Skin of body (tissue), 2 donors: ENCODE results near the gene NEB. TPM values are rescaled to one million over a fixed set of nuclear protein-coding genes. Genes with fewer than 3 reads are reported as not detected.

Experiments
- DNase-seq: peaks from one replicate; lab custom pipeline; 2025; lab: John Stamatoyannopoulos, UW
- total RNA-seq: library from RNA; depleted of rRNA; stranded (reverse); fragments of >200 nt; gene quantifications from one replicate; pipeline ENCODE4 v1.2.3, GENCODE V29; 2014

The NEB gene
- 212 TPM for total RNA-seq

DNA sequence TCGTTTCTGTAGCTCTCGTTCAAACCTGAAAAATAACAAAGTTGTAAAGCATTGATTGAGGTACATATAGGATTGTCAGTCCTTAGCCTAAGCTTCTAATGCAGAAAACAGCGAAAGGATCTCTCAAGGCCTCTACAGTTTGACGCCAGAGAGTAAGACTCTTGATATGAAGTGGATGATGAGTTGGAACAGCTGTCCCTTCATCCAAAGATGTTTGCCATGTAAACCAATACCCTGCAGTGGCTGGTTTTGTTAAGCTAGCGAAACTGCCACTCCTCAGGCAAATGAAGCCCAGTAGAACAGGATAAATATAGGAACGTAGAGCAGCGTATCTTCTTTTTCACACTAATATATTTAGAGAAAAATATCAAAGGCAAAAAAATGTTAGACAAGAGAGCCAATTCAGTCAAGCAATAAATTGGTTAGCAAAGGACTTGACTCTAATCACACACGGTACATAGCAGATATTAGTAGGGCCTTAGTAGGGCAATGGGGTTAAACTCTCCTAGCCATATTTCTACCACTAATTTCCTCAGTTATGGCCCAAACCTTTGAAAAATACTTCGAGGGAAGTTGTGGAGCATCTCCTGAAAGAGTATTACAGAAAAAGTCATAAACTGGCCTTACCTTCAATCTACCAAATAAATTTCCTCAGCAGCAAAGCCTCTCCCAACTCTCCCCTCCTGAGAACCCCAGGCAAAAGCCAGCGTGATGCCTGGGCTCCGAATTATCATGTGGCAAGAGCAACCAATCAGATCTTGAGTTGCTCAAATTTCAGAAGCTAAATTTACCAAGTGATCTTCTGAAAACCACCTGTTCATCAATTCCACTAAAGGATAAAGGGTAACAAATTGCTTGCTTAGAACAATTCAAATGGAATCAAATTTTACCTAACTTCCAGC is at the start of gene NEB:
TSS of gene NEB (minus strand) at position 706 of the 902 bp plus-strand sequence. CDS start 1,320 bp downstream, outside the sequence.
- DNase-seq = no peak

DNA sequence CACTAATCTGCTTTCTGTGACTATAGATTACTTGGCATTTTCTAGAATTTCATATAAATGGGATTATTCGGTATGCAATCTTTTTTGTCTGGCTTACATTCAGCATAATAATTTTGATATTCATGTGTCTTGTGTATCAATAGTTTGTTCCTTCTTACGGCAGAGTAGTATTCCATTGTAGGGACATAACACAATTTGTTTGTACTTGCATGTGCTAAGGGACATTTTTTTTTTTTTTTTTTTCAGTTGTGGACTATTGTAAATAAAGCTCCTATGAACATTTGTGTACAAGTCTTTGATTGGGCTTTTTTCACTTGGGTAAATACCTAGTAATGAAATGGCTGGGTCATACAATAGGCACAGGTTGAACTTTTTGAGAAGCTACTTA is 48.9 kb upstream of the NEB start:
- DNase-seq = no peak

GRCh38 chr2:151782378-151783132 is 48.3 kb upstream of the NEB start:
- DNase-seq = no peak

DNA sequence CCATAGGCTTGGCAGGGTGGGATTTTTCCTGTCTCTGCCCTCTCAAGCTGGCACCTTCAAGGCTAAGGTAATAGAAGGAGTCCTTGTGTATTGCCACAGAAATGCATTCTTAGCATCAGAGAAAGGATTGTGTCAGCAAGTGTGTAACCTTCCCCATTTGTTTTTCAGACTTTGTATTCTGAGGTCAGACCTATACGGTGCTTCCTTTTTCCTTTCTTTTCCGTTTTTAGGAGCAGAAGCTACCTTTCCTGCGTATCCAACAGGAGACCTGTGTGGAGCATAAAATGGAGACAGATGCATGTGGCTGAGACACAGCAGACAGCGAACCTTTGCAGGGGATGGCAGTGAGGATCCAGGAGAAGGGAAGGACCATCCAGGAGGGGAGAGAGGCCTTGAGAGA is 47.4 kb upstream of the NEB start:
- no peak for DNase-seq

DNA sequence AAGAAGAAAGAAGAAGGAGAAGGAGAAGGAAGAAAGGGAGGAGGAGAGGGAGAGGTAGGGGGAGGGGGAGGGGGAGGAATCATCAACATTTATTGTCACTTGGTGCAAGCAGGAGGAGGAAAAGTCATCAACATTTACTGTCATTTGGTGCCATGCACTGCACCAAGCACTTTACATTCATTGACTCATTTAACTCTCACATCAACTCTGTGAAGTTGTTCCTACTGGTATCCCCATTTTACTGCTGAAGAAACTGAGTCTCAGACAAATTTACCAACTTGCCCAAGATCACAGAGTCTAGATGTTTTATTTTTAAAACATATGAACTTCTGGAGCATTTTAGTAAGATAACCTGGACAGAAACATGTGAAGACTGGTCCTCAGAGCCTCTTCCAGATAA is 46.7 kb upstream of the NEB start:
- no peak for DNase-seq

GRCh38 chr2:151777935-151778334 is 43.7 kb upstream of the NEB start:
- DNase-seq = no peak

GRCh38 chr2:151777487-151777886 is 43.2 kb upstream of the NEB start:
- no peak for DNase-seq

GRCh38 chr2:151776367-151776766 is 42.1 kb upstream of the NEB start:
- no peak for DNase-seq

DNA sequence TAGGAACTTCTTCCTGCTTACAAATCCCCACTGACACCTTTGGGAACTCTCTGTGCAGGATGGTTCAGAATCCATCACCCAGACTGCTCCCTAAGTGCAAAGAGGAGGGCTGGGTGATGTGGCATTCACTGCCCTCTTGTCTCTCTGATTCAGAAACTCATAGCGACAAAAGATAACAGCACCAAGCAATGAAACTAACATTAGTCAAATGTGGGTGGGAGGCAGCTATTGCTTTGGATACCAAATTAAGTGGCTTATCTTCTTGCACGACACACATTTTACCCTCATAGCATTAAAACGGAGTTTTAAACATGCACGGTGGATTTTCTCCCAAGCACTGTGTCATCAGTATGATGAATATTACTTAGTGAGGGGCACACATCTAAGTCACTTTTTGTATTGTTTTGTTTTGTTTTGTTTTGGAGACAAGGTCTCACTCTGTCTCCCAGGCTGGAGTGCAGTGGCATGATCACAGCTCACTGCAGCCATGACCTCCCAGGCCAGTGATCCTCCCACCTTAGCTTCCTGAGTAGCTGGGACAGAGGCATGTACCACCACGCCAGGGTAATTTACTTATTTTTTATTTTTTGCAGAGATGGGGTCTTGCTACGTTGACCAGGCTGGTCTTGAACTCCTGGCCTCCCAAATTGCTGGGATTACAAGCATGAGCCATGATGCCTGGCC is 40.9 kb upstream of the NEB start:
- no peak for DNase-seq

- DNase-seq = no peak
These were observed 40.2 kb upstream of the NEB start for GRCh38 chr2:151774506-151774905.

- DNase-seq = no peak
These were observed 37.5 kb upstream of the NEB start for GRCh38 chr2:151771599-151772358.

GRCh38 chr2:151770995-151771394 is 36.7 kb upstream of the NEB start:
- DNase-seq = no peak

GRCh38 chr2:151769606-151770005 is 35.3 kb upstream of the NEB start:
- DNase-seq = no peak

- no peak for DNase-seq
These were observed 33.3 kb upstream of the NEB start for GRCh38 chr2:151767536-151767935.

DNA sequence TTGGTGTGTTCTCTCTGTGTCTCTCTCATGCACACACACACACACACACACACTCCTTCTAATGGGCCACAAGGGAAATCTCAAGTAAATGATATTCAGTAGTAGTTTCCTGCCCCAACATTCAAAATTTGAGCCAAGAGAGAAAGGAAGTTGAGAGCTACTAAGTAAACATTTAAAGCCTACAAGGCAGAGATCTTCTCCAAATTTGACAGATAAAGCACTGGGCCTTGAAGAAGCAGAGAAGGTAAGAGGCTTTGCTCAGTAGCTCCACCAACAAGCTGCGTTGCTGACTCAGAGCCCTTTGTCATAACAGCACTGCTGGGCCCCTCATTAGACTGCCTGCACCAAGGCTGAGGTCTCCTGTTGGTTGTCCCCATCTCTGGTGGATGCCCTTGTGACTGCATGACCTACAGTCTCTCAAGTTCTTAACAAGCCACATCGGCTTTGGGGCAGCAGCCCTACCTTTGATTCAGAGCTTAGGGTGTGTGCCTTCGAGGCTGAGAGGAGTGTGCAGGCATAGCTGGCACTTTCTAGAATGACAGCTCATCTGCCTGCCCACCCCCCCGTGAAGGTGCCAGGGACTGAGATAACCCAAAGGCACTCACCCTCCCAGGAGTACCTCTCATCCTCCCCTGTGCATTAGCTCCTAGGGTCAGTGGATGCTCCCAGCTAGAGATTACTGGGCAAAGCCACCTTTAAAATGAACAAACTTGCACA is 32.3 kb upstream of the NEB start:
- DNase-seq = no peak

DNA sequence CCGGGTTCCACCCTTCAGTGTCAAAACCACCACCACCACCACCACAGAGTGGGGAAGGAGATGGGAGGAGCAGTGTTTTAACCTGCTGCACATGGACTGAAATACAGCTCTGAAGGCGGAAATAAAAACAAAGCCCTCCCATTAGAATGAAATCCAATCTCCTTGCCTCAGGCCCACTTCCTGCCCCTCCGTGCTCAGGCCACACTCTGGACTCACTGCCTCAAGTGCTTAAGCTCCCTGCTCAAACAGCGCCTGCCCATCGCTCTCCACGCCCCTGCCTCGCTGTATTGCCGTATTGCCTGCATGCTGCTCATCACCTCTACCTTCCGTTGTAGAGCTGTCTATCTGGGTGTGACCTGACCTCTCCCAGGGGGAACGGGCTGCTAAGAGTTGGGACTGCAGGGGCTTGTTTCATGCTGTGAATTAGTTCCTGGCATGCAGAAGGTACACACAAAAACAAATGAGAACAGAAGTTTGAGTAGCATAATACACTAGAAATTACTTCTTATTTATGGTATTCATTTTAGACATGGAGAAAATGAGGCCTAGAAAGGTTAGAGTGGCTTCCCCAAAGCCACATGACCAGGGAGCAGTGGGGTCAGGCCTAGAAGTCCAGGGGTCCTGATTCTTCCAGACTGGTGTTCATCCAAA is 31.6 kb upstream of the NEB start:
- no peak for DNase-seq

GRCh38 chr2:151762694-151763093 is 28.4 kb upstream of the NEB start:
- no peak for DNase-seq

DNA sequence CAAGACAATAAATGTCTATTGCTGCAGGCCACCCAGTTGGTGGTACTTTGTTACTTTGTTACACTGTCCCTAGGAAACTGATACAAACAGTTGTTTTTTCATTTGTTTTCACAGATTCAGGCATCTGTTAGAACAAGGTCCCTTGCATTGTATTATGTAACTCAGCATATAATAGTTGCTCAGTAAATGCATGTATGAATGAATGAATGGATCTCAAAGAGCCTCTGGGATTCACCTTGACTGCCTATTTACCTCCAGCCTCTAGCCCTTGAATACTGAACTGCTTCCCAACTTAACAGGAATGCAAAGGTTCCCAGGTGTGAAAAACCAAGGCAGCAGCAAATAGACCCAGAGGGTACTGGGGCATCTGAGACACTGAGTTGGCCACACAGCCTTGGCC is 27.4 kb upstream of the NEB start:
- DNase-seq = no peak

DNA sequence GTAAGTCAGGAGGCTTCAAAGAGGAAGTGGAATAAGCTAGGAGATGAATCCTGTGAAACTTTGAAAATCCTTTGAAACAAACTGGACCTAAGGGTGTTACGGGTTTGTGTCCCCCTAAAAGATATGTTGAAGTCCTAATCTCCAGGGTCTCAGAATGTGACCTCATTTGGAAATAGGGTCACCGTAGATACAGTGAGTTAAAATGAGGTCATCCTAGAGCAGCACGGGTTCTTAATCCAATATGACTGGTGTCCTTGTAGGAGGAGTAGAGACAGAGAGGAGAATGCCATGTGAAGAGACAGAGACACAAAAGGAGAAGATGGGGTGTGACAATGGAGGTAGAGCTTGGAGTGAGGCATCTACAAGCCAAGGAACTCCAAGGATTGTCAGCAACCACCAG is 26.9 kb upstream of the NEB start:
- DNase-seq = no peak

DNA sequence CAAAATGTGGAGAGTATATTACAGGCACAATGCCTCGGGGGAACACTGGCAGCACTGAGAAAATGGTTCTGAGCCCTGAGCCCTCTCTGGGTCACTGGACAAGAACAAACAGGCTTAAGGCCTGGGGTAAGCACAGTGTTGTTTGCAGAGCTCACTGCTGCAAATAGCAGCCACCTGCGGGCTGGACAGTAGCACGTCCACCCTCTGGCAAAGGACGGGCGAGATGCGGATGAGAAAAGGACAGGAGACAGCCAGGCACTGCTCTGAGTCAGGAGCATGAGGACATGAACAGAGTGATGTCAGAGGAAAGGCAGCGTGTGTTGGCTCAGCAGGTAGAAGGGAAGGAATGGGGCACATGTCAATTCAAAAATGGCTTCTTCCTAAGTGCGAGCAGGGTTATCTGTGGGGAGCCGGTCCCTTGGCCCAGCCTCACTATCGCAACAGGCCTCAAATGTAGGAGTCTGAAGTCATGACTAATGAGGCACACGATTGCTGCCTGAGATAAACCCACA is 25.9 kb upstream of the NEB start:
- DNase-seq = no peak
